H1 (cell line): ENCODE measurements around the gene PLXNB3. TPM values are rescaled to one million over a fixed set of nuclear protein-coding genes. Genes with fewer than 3 reads are reported as not detected.

ENCODE experiments used
- BRCA1 ChIP-seq: IDR thresholded peaks from 2 replicates; pipeline ENCODE4 v1.6.1; 2012; ENCODE audit warnings: low read depth, low read length, improper control_type of control experiment
- FOSL1 ChIP-seq: IDR thresholded peaks from 2 replicates; pipeline ENCODE4 v1.6.1; 2011; ENCODE audit warnings: mild to moderate bottlenecking, low read depth, low read length, moderate library complexity; ENCODE audit not compliant: insufficient read depth
- HDAC2 ChIP-seq, 2 experiments: fragments of 300-600 bp in 1 of 2; sonication (generic) in 1 of 2; IDR thresholded peaks; 2 replicates each; pipeline ENCODE4 v1.6.1; 2011 to 2012; ENCODE audit warnings: low read depth in 2 of 2, low read length in 2 of 2, mild to moderate bottlenecking in 2 of 2, moderate library complexity in 2 of 2, borderline replicate concordance in 1 of 2, inconsistent platforms in 1 of 2
- KDM1A ChIP-seq: fragments of 200-600, 300-600 bp; sonication (generic); IDR thresholded peaks from 2 replicates; pipeline ENCODE4 v1.7.1; 2016; ENCODE audit warnings: mild to moderate bottlenecking, low read length, borderline replicate concordance
- RFX5 ChIP-seq: IDR thresholded peaks from 2 replicates; pipeline ENCODE4 v1.6.1; 2011; ENCODE audit warnings: low read depth, low read length, improper control_type of control experiment, borderline replicate concordance
- SP4 ChIP-seq: IDR thresholded peaks from 2 replicates; pipeline ENCODE4 v1.6.1; 2012; ENCODE audit warnings: low read length, inconsistent platforms
- TCF12 ChIP-seq: IDR thresholded peaks from 2 replicates; pipeline ENCODE4 v1.6.1; 2011; ENCODE audit warnings: low read depth, mild to moderate bottlenecking, low read length
- TEAD4 ChIP-seq: IDR thresholded peaks from 2 replicates; pipeline ENCODE4 v1.6.1; 2012; ENCODE audit warnings: low read depth, low read length, inconsistent platforms, mixed read lengths
- ZNF274 ChIP-seq: IDR thresholded peaks from 2 replicates; pipeline ENCODE4 v1.7.0; 2012; ENCODE audit warnings: low read length, borderline replicate concordance; ENCODE audit errors: extremely low read depth
- polyA plus RNA-seq, 7 experiments: library from polyadenylated mRNA; depleted of rRNA in 3 of 7; stranded (reverse) in 5 of 7; unstranded in 2 of 7; fragments of >200 nt in 5 of 7; fragments of 200-250 nt in 2 of 7; gene quantifications; 1 replicate in 5 of 7; 2 replicates in 1 of 7; 4 replicates in 1 of 7; pipeline versions ENCODE4 v1.2.1 to v1.2.3, GENCODE V29; 2011 to 2013; ENCODE audit warnings: missing spikeins in 2 of 7, mixed read lengths in 2 of 7
- total RNA-seq: library from RNA; stranded (reverse); fragmentation: NEBNext Ultra II Directional; extraction: Animal tissue kit (Norgen Biotek cat#: 25700); gene quantifications from 2 replicates; pipeline ENCODE4 v1.2.1, GENCODE V29; 2021
- TF ChIP-seq, protein P1 (sequence below): IDR thresholded peaks from 2 replicates; pipeline ENCODE4 v1.6.1; 2012; ENCODE audit warnings: low read length, inconsistent platforms

Gene PLXNB3
- total and polyA plus RNA-seq, 2 of the 8 experiments (the other 6 are each of a cell fraction or from before 2014, with no cell fraction given): 1.2 to 2.7 TPM

DNA sequence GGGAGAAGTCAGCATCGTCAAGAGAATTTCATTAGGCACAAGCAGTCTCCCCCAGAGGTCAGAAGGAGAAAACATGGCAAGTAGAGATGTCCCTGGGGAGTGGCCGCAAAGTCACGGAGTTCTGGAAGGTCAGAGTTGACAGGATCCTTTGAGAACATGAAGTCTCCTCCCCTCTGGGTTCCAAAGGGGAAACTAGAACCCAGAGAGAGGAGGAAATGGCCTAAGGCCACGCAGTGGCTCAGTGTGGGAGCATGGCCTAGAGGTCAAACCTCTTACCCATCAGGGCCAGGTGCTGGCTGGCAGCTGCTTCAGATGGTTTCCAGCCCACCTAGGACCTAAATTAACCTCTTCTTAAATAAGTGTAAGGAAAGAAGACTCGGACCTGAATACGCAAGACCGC, 29.2 kb downstream of the PLXNB3 start (continued):
- TF ChIP-seq KDM1A (no peak), HDAC2 (IDR thresholded peaks at IDR 0.05; ENCODE audit: borderline replicate concordance in 1 of 2, low read depth in 2 of 2, low read length in 2 of 2) (no peak), TEAD4 (no peak), FOSL1 (no peak), SP4 (no peak), BRCA1 (no peak), RFX5 (no peak), ZNF274 (no peak), TCF12 (no peak)
- TF ChIP-seq, protein P1, sequence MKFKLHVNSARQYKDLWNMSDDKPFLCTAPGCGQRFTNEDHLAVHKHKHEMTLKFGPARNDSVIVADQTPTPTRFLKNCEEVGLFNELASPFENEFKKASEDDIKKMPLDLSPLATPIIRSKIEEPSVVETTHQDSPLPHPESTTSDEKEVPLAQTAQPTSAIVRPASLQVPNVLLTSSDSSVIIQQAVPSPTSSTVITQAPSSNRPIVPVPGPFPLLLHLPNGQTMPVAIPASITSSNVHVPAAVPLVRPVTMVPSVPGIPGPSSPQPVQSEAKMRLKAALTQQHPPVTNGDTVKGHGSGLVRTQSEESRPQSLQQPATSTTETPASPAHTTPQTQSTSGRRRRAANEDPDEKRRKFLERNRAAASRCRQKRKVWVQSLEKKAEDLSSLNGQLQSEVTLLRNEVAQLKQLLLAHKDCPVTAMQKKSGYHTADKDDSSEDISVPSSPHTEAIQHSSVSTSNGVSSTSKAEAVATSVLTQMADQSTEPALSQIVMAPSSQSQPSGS: no peak
